Measurements from ENCODE around the gene MAP2K1.

The MAP2K1 gene

GRCh38 chr15:66508293-66508883 lies 121.7 kb downstream of the MAP2K1 start:
- DNase-seq: no peak

DNA sequence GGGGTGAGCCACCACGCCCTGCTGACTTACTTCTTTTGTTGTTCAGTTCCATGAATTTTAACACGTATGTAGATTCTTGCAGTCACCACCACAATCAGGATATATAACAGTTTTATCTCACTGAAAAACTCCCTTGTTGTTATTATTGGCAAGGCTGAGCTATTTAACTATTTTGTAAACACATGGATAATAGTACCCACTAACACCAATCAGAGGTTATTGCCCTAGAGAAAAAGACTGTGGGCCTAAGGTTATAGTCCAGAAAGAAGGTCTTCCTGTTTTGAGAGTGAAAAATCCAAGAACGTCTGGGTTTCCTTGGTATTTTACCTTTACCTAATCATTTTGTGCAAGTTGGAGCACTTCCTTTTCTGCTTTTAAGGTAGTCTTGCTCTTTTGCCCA lies 127.9 kb downstream of the MAP2K1 start:
- DNase-seq: no peak

DNA sequence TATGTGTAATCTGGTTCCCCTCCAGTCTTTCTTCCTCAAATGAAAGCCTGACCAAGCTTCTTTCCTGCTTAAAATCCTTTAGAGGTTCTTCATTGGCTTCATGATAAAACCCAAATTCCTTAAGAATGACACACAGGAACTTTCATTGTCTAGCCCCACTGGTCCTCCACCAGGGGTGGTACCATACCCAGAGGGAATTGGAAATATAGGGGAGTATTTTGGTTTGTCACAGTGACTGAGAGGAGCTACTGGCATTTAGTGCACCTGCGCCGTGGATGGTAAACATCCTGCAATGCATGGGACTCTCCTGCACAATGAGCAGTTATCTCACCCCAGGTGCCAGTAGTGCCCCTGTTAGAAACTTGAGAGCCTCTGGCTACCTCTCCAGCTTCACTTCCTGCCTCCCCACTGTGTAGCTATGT lies 129.2 kb downstream of the MAP2K1 start:
- no peak for DNase-seq

- DNase-seq: no peak
Observed at GRCh38 chr15:66523926-66524325, 137.2 kb downstream of the MAP2K1 start.

- DNase-seq: no peak
Observed at GRCh38 chr15:66524838-66525237, 138.1 kb downstream of the MAP2K1 start.

- no peak for DNase-seq
Observed at GRCh38 chr15:66535056-66535455, 148.3 kb downstream of the MAP2K1 start.

All from NCI-H1436 (cell line).